ENCODE measurements around the gene BACE2. TPM values are rescaled to one million over a fixed set of nuclear protein-coding genes. Genes with fewer than 3 reads are reported as not detected.

BACE2 gene
- total RNA-seq, 2 donors from 2014 or later, result 9.1 to 16.7 TPM

- WGBS, 2 experiments (ENCODE audit: insufficient coverage in 1 of 2, insufficient read length in 1 of 2), result 93 to 94% methylated on average over 3 of the region's 3 CpGs
- no peak overlapping the region for H3K4me3 Mint-ChIP-seq
Observed at GRCh38 chr21:41240040-41240439, 72.1 kb downstream of the BACE2 start.

DNA sequence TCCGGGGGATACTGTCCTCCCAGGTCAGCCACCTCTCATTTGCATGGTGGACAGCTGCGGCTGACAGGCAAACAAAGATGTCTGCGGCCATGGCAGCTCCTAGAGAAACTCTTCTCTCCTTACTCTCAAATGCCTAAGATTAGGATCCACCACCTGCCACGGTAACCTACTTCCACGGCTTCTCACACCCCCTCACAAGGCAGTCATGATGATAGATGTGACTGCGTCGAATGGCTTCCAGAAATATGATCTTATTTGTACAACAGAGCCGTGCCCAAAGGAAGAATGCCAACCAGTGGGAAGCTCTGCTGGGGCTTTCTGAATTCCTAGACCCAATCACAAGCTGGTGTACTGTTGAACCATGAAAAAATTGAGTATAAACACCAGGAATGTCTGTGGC is 73.4 kb downstream of the BACE2 start:
- no peak overlapping the region for H3K4me3 Mint-ChIP-seq
- WGBS, 2 experiments (ENCODE audit: insufficient coverage in 1 of 2, insufficient read length in 1 of 2), result 91 to 93% methylated on average over 6 to 8 of the region's 8 CpGs
- H3K4me1 Mint-ChIP-seq, result peaks cover 14% of the 10 kb centered on the region
- Histone ChIP-seq H3K27me3 (ENCODE audit: control insufficient read depth, insufficient read depth, low read length, poor library complexity, severe bottlenecking) (no peaks in the 10 kb centered on the region), H3K4me1 (ENCODE audit: control insufficient read depth, insufficient read depth, low read length) (no peaks in the 10 kb centered on the region), H3K36me3 (ENCODE audit: control insufficient read depth, insufficient read depth, low read length) (no peaks in the 10 kb centered on the region), H3K9me3 (ENCODE audit: control insufficient read depth, low read length) (no peaks in the 10 kb centered on the region), H3K27ac (ENCODE audit: low read depth, low read length) (peak overlapping the region; percentile 17), H3K9ac (ENCODE audit: extremely low read depth, low read length, poor library complexity, severe bottlenecking) (no peak overlapping the region), H3K4me3 (ENCODE audit: low read length) (no peak overlapping the region)
- DNase-seq, result no peak
- H3K9me3 Mint-ChIP-seq, result peaks cover 2% of the 10 kb centered on the region
- H3K36me3 Mint-ChIP-seq (ENCODE audit: low read depth), result peaks cover 9% of the 10 kb centered on the region
- no peak for TF ChIP-seq CTCF (conservative IDR thresholded peaks at IDR 0.05)
- no peaks in the 10 kb centered on the region for H3K27me3 Mint-ChIP-seq (ENCODE audit: insufficient read depth)
- no peak overlapping the region for H3K27ac Mint-ChIP-seq

More at GRCh38 chr21:41240040-41240439, 72.1 kb downstream of the BACE2 start:
- Mint-ChIP-seq H3K27me3 (ENCODE audit: insufficient read depth) (no peaks in the 10 kb centered on the region), H3K4me1 (peaks cover 12% of the 10 kb centered on the region), H3K36me3 (ENCODE audit: low read depth) (peaks cover 3% of the 10 kb centered on the region), H3K9me3 (peaks cover 2% of the 10 kb centered on the region), H3K27ac (no peak overlapping the region)
- Histone ChIP-seq H3K36me3 (ENCODE audit: control insufficient read depth, insufficient read depth, low read length) (no peaks in the 10 kb centered on the region), H3K27ac (ENCODE audit: low read depth, low read length) (no peak overlapping the region), H3K27me3 (ENCODE audit: control insufficient read depth, insufficient read depth, low read length, poor library complexity, severe bottlenecking) (no peaks in the 10 kb centered on the region), H3K4me3 (ENCODE audit: low read length) (no peak overlapping the region), H3K4me1 (ENCODE audit: control insufficient read depth, insufficient read depth, low read length) (no peaks in the 10 kb centered on the region), H3K9me3 (ENCODE audit: control insufficient read depth, low read length) (no peaks in the 10 kb centered on the region), H3K9ac (ENCODE audit: extremely low read depth, low read length, poor library complexity, severe bottlenecking) (no peak overlapping the region)
- TF ChIP-seq CTCF (conservative IDR thresholded peaks at IDR 0.05), result no peak
- DNase-seq, result no peak

DNA sequence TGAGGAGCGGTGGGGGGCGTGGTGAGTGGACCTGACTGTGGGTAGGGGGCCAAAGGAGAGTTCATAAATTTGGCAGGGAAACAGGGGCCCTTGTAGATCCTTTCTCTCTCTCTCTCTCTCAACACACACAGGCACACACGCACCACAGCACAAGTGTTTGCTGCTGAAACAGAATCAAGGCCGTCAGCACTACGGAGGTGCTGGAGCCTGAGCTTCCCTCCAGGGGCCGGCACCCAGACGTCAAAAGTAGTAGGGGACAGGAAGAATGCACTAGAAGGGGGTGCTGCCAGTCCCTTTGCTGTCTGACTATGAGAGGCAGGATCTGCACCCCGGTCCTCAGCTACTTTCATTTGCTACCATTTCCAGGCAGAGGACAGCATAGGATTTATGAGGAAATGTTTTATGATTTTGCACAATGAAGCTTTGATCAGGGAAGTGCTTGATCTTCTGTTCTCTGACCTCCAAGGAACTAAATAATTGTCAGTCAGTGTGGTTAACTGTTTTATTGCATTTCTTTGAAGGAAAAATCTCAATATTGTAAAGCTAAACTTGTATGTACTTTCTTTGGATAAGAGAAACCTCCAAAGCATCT is 74.4 kb downstream of the BACE2 start:
- no peak overlapping the region for H3K27ac ChIP-seq (ENCODE audit: low read depth, low read length)
- H3K4me3 ChIP-seq (ENCODE audit: low read length), result no peak overlapping the region
- H3K9me3 ChIP-seq (ENCODE audit: control insufficient read depth, low read length), result no peaks in the 10 kb centered on the region
- Mint-ChIP-seq H3K36me3 (ENCODE audit: low read depth) (peaks cover 11% of the 10 kb centered on the region), H3K9me3 (peaks cover 2% of the 10 kb centered on the region), H3K4me1 (peaks cover 14% of the 10 kb centered on the region), H3K27me3 (ENCODE audit: insufficient read depth) (no peaks in the 10 kb centered on the region), H3K27ac (no peak overlapping the region), H3K4me3 (no peak overlapping the region)
- DNase-seq, result peak; percentile 49
- H3K9ac ChIP-seq (ENCODE audit: extremely low read depth, low read length, poor library complexity, severe bottlenecking), result no peak overlapping the region
- H3K36me3 ChIP-seq (ENCODE audit: control insufficient read depth, insufficient read depth, low read length), result no peaks in the 10 kb centered on the region
- TF ChIP-seq CTCF (conservative IDR thresholded peaks at IDR 0.05), result no peak
- no peaks in the 10 kb centered on the region for H3K27me3 ChIP-seq (ENCODE audit: control insufficient read depth, insufficient read depth, low read length, poor library complexity, severe bottlenecking)
- no peaks in the 10 kb centered on the region for H3K4me1 ChIP-seq (ENCODE audit: control insufficient read depth, insufficient read depth, low read length)
- WGBS, 2 experiments (ENCODE audit: insufficient coverage in 1 of 2, insufficient read length in 1 of 2), result 83 to 93% methylated on average over 3 to 8 of the region's 8 CpGs

All from endodermal cell (in vitro differentiated cells).